ENCODE data around the gene NUP188. TPM values are rescaled to one million over a fixed set of nuclear protein-coding genes. Genes with fewer than 3 reads are reported as not detected.
"Not testable (repeated sequence)": the region's sequence is repeated elsewhere in the genome, so short reads cannot be mapped to it uniquely, and the experiment has no call there.

Gene NUP188
- total RNA-seq, 1 donor from 2014 or later = 28.2 TPM

DNA sequence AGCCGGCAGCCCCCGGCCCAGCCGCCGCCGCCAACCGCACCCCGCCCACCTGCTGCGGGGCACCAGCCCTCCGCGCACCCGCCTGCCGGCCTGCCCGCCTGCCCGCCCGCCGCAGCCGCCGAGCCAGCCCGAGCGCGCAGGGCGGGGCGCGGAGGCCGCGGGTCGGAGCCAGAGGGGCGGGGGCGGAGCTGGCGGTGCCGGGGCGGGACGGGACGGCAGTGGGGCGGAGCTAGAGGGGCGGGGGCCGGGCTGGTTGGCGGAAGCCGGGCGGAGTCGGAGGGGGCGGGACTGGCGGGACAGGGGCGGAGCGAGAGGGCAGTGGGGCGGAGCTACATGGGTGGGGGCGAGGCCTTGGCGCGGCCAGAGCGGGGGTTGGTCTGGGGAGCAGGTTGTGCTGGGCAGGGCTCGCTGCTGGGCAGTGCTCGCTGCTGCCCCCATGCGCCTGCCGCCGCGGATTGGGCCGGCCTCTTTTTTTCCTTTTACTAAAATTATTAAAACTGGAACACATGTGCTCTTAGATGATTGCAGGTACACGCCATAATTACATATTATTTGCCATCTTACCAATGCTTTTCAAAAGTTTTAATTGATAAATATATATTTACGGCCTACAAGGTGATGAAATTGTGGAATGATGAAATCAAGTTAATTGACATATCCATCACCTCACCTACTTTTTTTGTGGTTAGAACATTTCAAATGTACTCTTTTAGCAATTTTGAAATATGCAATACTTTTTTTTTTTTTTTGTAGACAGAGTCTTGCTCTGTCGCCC, 80.9 kb downstream of the NUP188 start, which contains the start of gene SH3GLB2:
TSS of gene SH3GLB2 (minus strand) at position 140 of the 775 bp plus-strand sequence. CDS start 177 bp downstream, outside the sequence.
- peak; percentile 95 for DNase-seq (ENCODE audit: low spot score)

DNA sequence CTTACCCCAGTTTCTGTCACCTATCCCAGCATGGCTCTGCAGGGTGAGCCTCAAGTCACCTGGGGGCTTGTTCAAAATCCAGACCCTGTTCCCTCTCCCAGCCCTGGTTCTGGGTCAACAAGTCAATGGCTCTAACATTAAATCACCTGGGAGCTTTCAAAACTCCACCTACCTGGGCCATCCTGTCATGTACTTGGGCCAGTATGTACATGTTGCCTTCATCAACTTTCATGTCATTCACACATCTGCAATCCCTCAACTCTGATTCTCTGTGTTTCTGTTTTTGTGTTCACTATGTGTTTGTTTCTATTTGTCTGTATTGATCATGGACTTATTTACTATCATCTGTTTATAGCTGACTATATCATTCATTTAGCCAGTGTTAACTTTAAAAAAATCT, 82.7 kb downstream of the NUP188 start:
- DNase-seq (ENCODE audit: low spot score) = no peak

GRCh38 chr9:129031514-129031913, 84.0 kb downstream of the NUP188 start:
- DNase-seq (ENCODE audit: low spot score) = no peak

- DNase-seq (ENCODE audit: low spot score) = no peak
Observed at GRCh38 chr9:129032541-129033159, 85.2 kb downstream of the NUP188 start.

GRCh38 chr9:129033216-129033615, 85.7 kb downstream of the NUP188 start:
- DNase-seq (ENCODE audit: low spot score) = no peak

GRCh38 chr9:129035838-129036237, 88.3 kb downstream of the NUP188 start:
- not testable (repeated sequence) for DNase-seq (ENCODE audit: low spot score)

GRCh38 chr9:129036241-129036922, 88.9 kb downstream of the NUP188 start, which contains the start of gene MIGA2:
TSS of gene MIGA2 (plus strand) at chr9:129036626. CDS start at chr9:129040595, 3,969 bp downstream.
- peak; percentile 99 for DNase-seq (ENCODE audit: low spot score)

DNA sequence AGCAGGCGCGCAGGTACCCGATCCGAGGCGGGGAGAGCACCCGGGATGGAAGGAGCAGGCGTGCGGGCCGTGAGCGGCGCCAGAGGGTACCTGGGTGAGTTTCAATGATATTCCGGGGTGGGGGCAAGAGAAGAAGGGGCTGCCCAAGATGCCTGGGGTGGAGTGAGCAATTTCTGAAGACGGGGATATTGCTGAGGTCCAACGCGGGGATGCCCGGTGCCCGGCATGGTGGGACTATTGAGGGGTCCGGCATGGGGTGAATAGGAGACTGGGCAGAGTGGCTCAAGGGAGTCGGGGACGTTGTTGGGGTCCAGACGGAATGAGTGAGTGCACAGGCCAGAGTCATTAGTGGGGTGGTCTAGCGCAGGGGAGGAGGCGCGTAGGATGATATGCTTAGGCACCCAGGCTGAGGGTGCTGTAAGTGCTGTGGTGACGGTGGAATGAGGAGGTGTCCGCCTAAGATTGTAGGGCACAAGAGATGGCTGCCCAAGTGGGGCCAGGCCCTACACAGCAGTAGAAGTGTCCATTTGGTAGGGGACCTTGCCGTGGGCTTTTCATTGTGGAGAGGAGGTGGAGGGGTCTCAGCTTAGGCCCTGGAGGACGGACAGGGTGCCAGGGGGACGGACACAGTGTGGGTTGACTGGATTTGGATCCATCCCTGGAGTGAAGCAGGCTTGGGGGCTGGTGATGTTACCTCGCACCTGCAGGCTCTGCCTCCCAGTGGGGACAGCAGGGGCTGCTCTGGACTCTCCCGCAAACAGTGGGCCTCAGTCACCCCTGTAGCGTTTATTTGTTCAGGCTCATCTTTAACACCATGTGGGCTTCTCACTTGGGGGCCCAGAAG, 89.6 kb downstream of the NUP188 start:
- no peak for DNase-seq (ENCODE audit: low spot score)

DNA sequence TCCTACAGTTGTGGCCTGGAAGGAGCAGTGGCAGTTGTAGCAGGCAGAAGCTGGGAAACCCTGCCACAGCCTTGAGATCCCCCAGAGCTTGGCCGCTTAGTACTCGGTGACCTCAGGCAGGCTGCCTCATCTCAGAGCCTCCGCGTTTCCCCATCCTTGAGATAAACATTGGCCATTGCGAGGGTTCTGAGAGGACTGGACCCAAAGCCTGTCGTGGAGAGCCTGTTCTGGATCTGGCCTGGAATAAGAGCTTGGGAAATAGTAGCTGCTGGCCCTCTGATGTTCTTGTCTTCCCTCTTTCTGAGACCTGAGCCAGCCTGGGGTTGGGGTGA, 90.2 kb downstream of the NUP188 start:
- DNase-seq (ENCODE audit: low spot score) = peak; percentile 51

DNA sequence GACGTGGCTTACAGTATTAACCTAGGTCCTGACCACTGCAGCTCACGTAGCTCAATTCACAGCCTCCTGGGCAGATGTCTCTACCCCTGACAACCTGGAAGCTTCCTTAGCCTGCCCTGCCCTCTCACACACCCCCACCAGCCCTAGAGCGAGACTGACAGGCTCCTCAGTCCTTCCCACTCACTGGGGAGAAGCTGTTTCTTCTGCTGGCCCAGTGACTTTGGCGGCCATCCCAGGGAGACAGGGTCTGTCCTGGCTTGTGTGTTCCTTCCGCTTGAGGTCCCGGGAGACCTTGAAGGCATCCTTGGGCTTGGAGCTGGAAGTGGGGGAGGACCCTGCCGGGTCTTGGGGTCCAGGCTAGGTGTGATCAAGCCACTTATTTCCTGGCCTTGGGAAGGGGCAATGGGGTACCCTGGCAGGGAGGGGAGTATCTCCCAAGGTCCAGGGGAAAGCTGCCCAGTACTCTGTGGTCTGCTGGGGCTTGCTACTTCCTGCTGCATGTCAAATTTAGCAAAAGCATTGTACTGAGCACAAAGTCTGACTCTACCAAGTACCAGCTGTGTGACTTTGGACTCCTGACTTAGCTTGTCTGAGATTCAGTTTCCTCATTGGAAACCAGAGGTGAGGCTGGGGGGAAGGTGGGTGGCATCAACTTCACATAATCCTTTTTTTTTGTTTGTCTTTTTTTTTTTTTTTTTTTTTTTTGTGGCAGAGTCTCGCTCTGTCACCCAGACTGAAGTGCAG, 90.8 kb downstream of the NUP188 start:
- DNase-seq (ENCODE audit: low spot score) = peak; percentile 18

GRCh38 chr9:129040113-129040643, 92.7 kb downstream of the NUP188 start:
- no peak for DNase-seq (ENCODE audit: low spot score)

DNA sequence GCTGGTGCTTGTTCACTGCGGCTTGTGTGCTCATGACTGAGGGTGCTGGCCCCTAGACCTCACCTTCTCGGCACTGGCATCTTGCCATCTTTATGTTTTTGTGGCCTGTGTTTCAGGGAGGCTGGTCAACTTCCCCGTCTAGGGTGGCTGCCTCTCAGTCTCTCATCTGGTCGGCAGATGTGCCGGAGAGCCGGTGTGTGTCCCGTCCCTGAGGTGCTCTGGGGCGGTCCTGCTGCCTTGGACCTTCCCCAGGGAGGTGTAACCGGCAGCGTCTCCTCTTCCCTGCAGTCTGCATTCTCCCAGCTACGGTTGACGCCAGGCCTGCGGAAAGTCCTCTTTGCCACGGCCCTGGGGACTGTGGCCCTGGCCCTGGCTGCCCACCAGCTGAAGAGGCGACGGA, 94.5 kb downstream of the NUP188 start:
- DNase-seq (ENCODE audit: low spot score) = no peak

- DNase-seq (ENCODE audit: low spot score) = peak; percentile 94
Observed at GRCh38 chr9:129052592-129052991, 105.1 kb downstream of the NUP188 start.

DNA sequence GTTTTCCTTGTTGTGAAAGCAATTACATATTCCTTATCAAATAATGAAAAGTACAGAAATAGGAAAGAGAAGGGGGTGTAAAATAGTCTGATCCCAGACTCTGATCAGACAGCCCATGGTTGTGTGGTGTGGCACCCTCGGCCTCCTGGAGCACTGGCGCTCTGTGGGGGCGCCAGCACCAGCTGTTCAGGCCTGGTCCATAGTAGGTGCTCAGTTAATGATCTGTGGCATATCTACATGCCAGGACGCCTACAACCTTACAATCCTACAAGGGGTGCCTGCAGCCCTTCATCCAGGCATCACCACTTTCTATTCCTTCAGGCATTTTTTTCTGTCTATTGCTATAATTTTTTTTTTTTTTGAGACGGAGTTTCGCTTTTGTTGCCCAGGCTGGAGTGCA, 105.5 kb downstream of the NUP188 start:
- no peak for DNase-seq (ENCODE audit: low spot score)

- DNase-seq (ENCODE audit: low spot score) = no peak
Observed at GRCh38 chr9:129054163-129054851, 106.8 kb downstream of the NUP188 start.

Other genes starting within 250 kb of the NUP188 start
- 9.4 TPM for gene PKN3, start 245.2 kb upstream of the NUP188 start, total RNA-seq
- 66.2 TPM for gene ZDHHC12, start 223.6 kb upstream of the NUP188 start, total RNA-seq
- 52.2 TPM for gene ZER1, start 175.8 kb upstream of the NUP188 start, total RNA-seq
- 31.0 TPM for gene TBC1D13, start 160.4 kb upstream of the NUP188 start, total RNA-seq
- gene ENDOG, start 129.2 kb upstream of the NUP188 start, total RNA-seq = 29.8 TPM
- 55.0 TPM for gene SPOUT1, start 117.9 kb upstream of the NUP188 start, total RNA-seq
- gene KYAT1, start 65.7 kb upstream of the NUP188 start, total RNA-seq = 9.7 TPM
- gene LRRC8A, start 65.6 kb upstream of the NUP188 start, total RNA-seq = 61.8 TPM
- gene PHYHD1, start 26.7 kb upstream of the NUP188 start, total RNA-seq = 14.6 TPM
- gene DOLK, start 96 bp upstream of the NUP188 start, total RNA-seq = 18.2 TPM
- gene SH3GLB2, start 80.6 kb downstream of the NUP188 start, total RNA-seq = 186 TPM
- gene MIGA2, start 88.9 kb downstream of the NUP188 start, total RNA-seq = 67.3 TPM
- gene DOLPP1, start 133.4 kb downstream of the NUP188 start, total RNA-seq = 22.3 TPM
- gene CRAT, start 163.1 kb downstream of the NUP188 start, total RNA-seq = 83.8 TPM
- gene PTPA, start 163.7 kb downstream of the NUP188 start, total RNA-seq = 126 TPM
- 43.5 TPM for gene IER5L, start 230.6 kb downstream of the NUP188 start, total RNA-seq